GM23338 (cell line): ENCODE results near the gene MEGF11. TPM values are rescaled to one million over a fixed set of nuclear protein-coding genes. Genes with fewer than 3 reads are reported as not detected.

Experiments
- ATAC-seq: fragments of 200-7000 bp; cut with Tn5 transposase; 3 replicates; pipeline ENCODE4 v1.9.1; 2020
- DNase-seq: peaks from one replicate; pipeline ENCODE4 v3.0.0-alpha.2; 2015; ENCODE audit warnings: low spot score
- H2AFZ ChIP-seq: fragments of 200-600 bp; sonication (generic); 2 replicates; pipeline ENCODE4 v1.8.0; 2016; ENCODE audit warnings: antibody characterized with exemption, mild to moderate bottlenecking, moderate library complexity
- H3F3A ChIP-seq: fragments of 200-600 bp; sonication (generic); replicated peaks from 2 replicates; pipeline ENCODE4 v1.8.0; 2017; ENCODE audit warnings: antibody characterized with exemption, mixed run types, low read depth
- H3K27ac ChIP-seq: fragments of 200-600 bp; sonication (generic); 2 replicates; pipeline ENCODE4 v1.6.1; 2016; ENCODE audit warnings: low read depth
- H3K27me3 ChIP-seq: fragments of 200-600 bp; sonication (generic); 2 replicates; pipeline ENCODE4 v1.8.0; 2016; ENCODE audit warnings: mild to moderate bottlenecking, mixed run types, moderate library complexity; ENCODE audit not compliant: insufficient read depth
- H3K36me3 ChIP-seq: fragments of 200-600 bp; sonication (generic); 2 replicates; pipeline ENCODE4 v1.8.0; 2016; ENCODE audit warnings: mild to moderate bottlenecking; ENCODE audit not compliant: insufficient read depth
- H3K4me1 ChIP-seq: fragments of 200-600 bp; sonication (generic); 2 replicates; pipeline ENCODE4 v1.8.0; 2016; ENCODE audit warnings: mild to moderate bottlenecking, moderate library complexity; ENCODE audit not compliant: insufficient read depth
- H3K4me2 ChIP-seq: fragments of 200-600 bp; sonication (generic); 2 replicates; pipeline ENCODE4 v1.7.1; 2017; ENCODE audit warnings: mixed run types
- H3K4me3 ChIP-seq: fragments of 200-600 bp; sonication (generic); 2 replicates; pipeline ENCODE4 v1.6.1; 2016; ENCODE audit warnings: mixed run types
- H3K79me2 ChIP-seq: fragments of 200-600 bp; sonication (generic); replicated peaks from 2 replicates; pipeline ENCODE4 v1.8.0; 2017; ENCODE audit warnings: mild to moderate bottlenecking; ENCODE audit not compliant: insufficient read depth
- H3K9me2 ChIP-seq: fragments of 200-600 bp; sonication (generic); 2 replicates; pipeline ENCODE4 v1.8.0; 2017; ENCODE audit not compliant: insufficient read depth
- H4K20me1 ChIP-seq: fragments of 200-600 bp; sonication (generic); replicated peaks from 2 replicates; pipeline ENCODE4 v1.8.0; 2017; ENCODE audit warnings: mild to moderate bottlenecking; ENCODE audit not compliant: insufficient read depth
- H3K27ac Mint-ChIP-seq: 2 replicates; pipeline ENCODE4 v1.8.0; 2020; ENCODE audit warnings: inconsistent platforms, mild to moderate bottlenecking, moderate library complexity, mixed read lengths
- H3K27me3 Mint-ChIP-seq: 3 replicates; pipeline ENCODE4 v1.8.0; 2022; ENCODE audit warnings: low read depth, mild to moderate bottlenecking, moderate library complexity, mixed read lengths, inconsistent platforms; ENCODE audit not compliant: insufficient read depth, poor library complexity
- H3K36me3 Mint-ChIP-seq: 3 replicates; pipeline ENCODE4 v1.8.0; 2021; ENCODE audit warnings: low read depth, mild to moderate bottlenecking, inconsistent platforms, moderate library complexity, mixed read lengths
- H3K4me1 Mint-ChIP-seq: 3 replicates; pipeline ENCODE4 v1.8.0; 2020; ENCODE audit warnings: mild to moderate bottlenecking, inconsistent platforms, mixed read lengths
- H3K4me3 Mint-ChIP-seq: 3 replicates; pipeline ENCODE4 v1.8.0; 2021; ENCODE audit warnings: moderate library complexity, mild to moderate bottlenecking, inconsistent platforms, mixed read lengths
- H3K9me3 Mint-ChIP-seq: 3 replicates; pipeline ENCODE4 v1.8.0; 2020; ENCODE audit warnings: moderate library complexity, mild to moderate bottlenecking, inconsistent platforms, mixed read lengths
- CREB1 ChIP-seq: fragments of 250-450 bp; sonication (Bioruptor Pico); IDR thresholded peaks from 2 replicates; pipeline ENCODE4 v1.5.0; 2020; ENCODE audit warnings: low read depth, mild to moderate bottlenecking, moderate library complexity
- CTCF ChIP-seq, 2 experiments: fragments of 200-600 bp in 1 of 2; sonication (generic) in 1 of 2; conservative IDR thresholded peaks; 2 replicates each; pipeline versions ENCODE4 v1.5.1 to v1.6.1; 2016 to 2017; ENCODE audit warnings: antibody characterized with exemption in 2 of 2, low read depth in 2 of 2, mild to moderate bottlenecking in 2 of 2, moderate library complexity in 1 of 2
- ETS1 ChIP-seq: IDR thresholded peaks from 2 replicates; pipeline ENCODE4 v1.6.1; 2016; ENCODE audit warnings: antibody characterized with exemption
- EZH2 ChIP-seq: fragments of 200-600 bp; sonication (generic); IDR thresholded peaks from one replicate; pipeline ENCODE4 v1.8.0; 2017; ENCODE audit warnings: antibody characterized with exemption, mild to moderate bottlenecking, low read depth; ENCODE audit not compliant: unreplicated experiment
- EZH2phosphoT487 ChIP-seq: fragments of 200-600 bp; sonication (generic); IDR thresholded peaks from one replicate; pipeline ENCODE4 v1.8.1; 2018; ENCODE audit warnings: antibody characterized with exemption; ENCODE audit not compliant: unreplicated experiment
- JUNB ChIP-seq: IDR thresholded peaks from one replicate; pipeline ENCODE4 v1.6.1; 2016; ENCODE audit warnings: antibody characterized with exemption; ENCODE audit not compliant: unreplicated experiment
- NANOG ChIP-seq: IDR thresholded peaks from 2 replicates; pipeline ENCODE4 v1.6.1; 2016; ENCODE audit warnings: antibody characterized with exemption, borderline replicate concordance
- POLR2AphosphoS5 ChIP-seq: IDR thresholded peaks from 2 replicates; pipeline ENCODE4 v1.6.1; 2016; ENCODE audit warnings: antibody characterized with exemption, low read depth
- REST ChIP-seq: IDR thresholded peaks from one replicate; pipeline ENCODE4 v1.6.1; 2018; ENCODE audit warnings: antibody characterized with exemption; ENCODE audit not compliant: unreplicated experiment
- STAT1 ChIP-seq: IDR thresholded peaks from one replicate; pipeline ENCODE4 v1.6.1; 2016; ENCODE audit warnings: antibody characterized with exemption; ENCODE audit not compliant: unreplicated experiment
- ZNF114 ChIP-seq: fragments of 250-450 bp; sonication (Bioruptor Pico); IDR thresholded peaks from 2 replicates; pipeline ENCODE4 v1.5.0; 2020; ENCODE audit warnings: mild to moderate bottlenecking, moderate library complexity
- ZNF331 ChIP-seq: fragments of 250-450 bp; sonication (Bioruptor Pico); IDR thresholded peaks from 2 replicates; pipeline ENCODE4 v1.5.0; 2020; ENCODE audit warnings: low read depth, mild to moderate bottlenecking, moderate library complexity
- ZNF462 ChIP-seq: fragments of 250-450 bp; sonication (Bioruptor Pico); IDR thresholded peaks from 2 replicates; pipeline ENCODE4 v1.5.0; 2020; ENCODE audit warnings: mild to moderate bottlenecking, moderate library complexity
- polyA plus RNA-seq: library from polyadenylated mRNA; unstranded; fragments of >200 nt; fragmentation: Nextera tagmentation; extraction: Ambion mirVana; gene quantifications from 2 replicates; pipeline ENCODE4 v1.2.1, GENCODE V29; 2016
- total RNA-seq: library from RNA; depleted of rRNA; stranded (reverse); fragments of >200 nt; shearing (Covaris generic); gene quantifications from 2 replicates; pipeline ENCODE4 v1.2.3, GENCODE V29; 2014

MEGF11 gene
- total and polyA plus RNA-seq, 2 experiments from 2014 or later = 1.3 to 1.9 TPM

- DNase-seq (no peak), ATAC-seq (no peak)
- Histone ChIP-seq H3K9me2 (no peaks in the 10 kb centered on the region), H3K4me1 (no peaks in the 10 kb centered on the region), H4K20me1 (0 out of 2 replicates have a peak, but pooled peaks cover 2% of the 10 kb centered on the region), H3K36me3 (peaks cover 5% of the 10 kb centered on the region), H3K27me3 (no peaks in the 10 kb centered on the region), H3K4me3 (no peak overlapping the region), H3K4me2 (no peak overlapping the region), H3F3A (no peaks in the 10 kb centered on the region), H3K27ac (no peak overlapping the region), H3K79me2 (no peaks in the 10 kb centered on the region), H2AFZ (no peak overlapping the region)
- H3K4me3 Mint-ChIP-seq = no peak overlapping the region
- H3K36me3 Mint-ChIP-seq = peaks cover 8% of the 10 kb centered on the region; the same call in 2 of the 3 replicates
- no peak overlapping the region for H3K27ac Mint-ChIP-seq
- TF ChIP-seq POLR2AphosphoS5 (no peak), ZNF114 (CRISPR knock-in tag) (no peak), CTCF (conservative IDR thresholded peaks at IDR 0.05; ENCODE audit: low read depth in 2 of 2) (no peak), NANOG (no peak), ZNF462 (no peak), EZH2phosphoT487 (no peak), ZNF331 (CRISPR knock-in tag) (no peak), REST (no peak), ETS1 (no peak), EZH2 (no peak), STAT1 (no peak), CREB1 (no peak), JUNB (no peak)
- peaks cover 4% of the 10 kb centered on the region for H3K27me3 Mint-ChIP-seq
- H3K4me1 Mint-ChIP-seq = peaks cover 16% of the 10 kb centered on the region; the same call in 2 of the 3 replicates
- H3K9me3 Mint-ChIP-seq = no peaks in the 10 kb centered on the region
Observed at GRCh38 chr15:65910341-65910740, 343.2 kb downstream of the MEGF11 start.
